PC-9 (cell line): Measurements from ENCODE around the gene GIPR.

Experiments used
- CTCF ChIP-seq: fragments of 200-600 bp; sonication (generic); conservative IDR thresholded peaks from 2 replicates; pipeline ENCODE4 v1.6.1; 2017; ENCODE audit warnings: mixed run types, antibody characterized with exemption, mild to moderate bottlenecking, moderate library complexity
- EZH2 ChIP-seq: fragments of 200-600 bp; sonication (generic); IDR thresholded peaks from 2 replicates; pipeline ENCODE4 v1.8.0; 2017; ENCODE audit warnings: antibody characterized with exemption, low read depth

GRCh38 chr19:45693106-45693788 lies 25.2 kb downstream of the GIPR start:
- TF ChIP-seq CTCF (peak; percentile 98), EZH2 (no peak)
